OCI-LY1 (cell line): Measurements from ENCODE around the gene CTDSPL2.

Experiments used
- H2AFZ ChIP-seq: fragments of 200-600 bp; sonication (generic), shearing (Covaris generic); 2 replicates; pipeline ENCODE4 v1.6.0; 2014; ENCODE audit warnings: antibody characterized with exemption, mild to moderate bottlenecking, low read length
- H3F3A ChIP-seq: fragments of 200-600 bp; sonication (generic), shearing (Covaris generic); 2 replicates; pipeline ENCODE4 v1.6.0; 2014; ENCODE audit warnings: mild to moderate bottlenecking, antibody characterized with exemption, low read length, moderate library complexity; ENCODE audit not compliant: insufficient read depth
- H3K27ac ChIP-seq: fragments of 200-600 bp; sonication (generic); 2 replicates; pipeline ENCODE4 v1.5.1; 2014; ENCODE audit warnings: low read length, mixed run types, mild to moderate bottlenecking, low read depth; ENCODE audit not compliant: poor library complexity, severe bottlenecking
- H3K27me3 ChIP-seq: fragments of 200-600 bp; sonication (generic); 2 replicates; pipeline ENCODE4 v1.6.0; 2014; ENCODE audit warnings: antibody characterized with exemption, mild to moderate bottlenecking, low read length, moderate library complexity; ENCODE audit not compliant: insufficient read depth
- H3K36me3 ChIP-seq: fragments of 200-600 bp; sonication (generic); 2 replicates; pipeline ENCODE4 v1.6.1; 2014; ENCODE audit warnings: mild to moderate bottlenecking, antibody characterized with exemption, low read length, moderate library complexity, mixed read lengths; ENCODE audit not compliant: insufficient read depth
- H3K4me1 ChIP-seq: fragments of 200-600 bp; sonication (generic); 2 replicates; pipeline ENCODE4 v1.5.1; 2014; ENCODE audit warnings: mild to moderate bottlenecking, low read length, moderate library complexity; ENCODE audit not compliant: insufficient read depth, severe bottlenecking
- H3K4me2 ChIP-seq: fragments of 200-600 bp; sonication (generic), shearing (Covaris generic); 2 replicates; pipeline ENCODE4 v1.6.1; 2014; ENCODE audit warnings: low read length
- H3K4me3 ChIP-seq: fragments of 200-600 bp; sonication (generic); 2 replicates; pipeline ENCODE4 v1.5.1; 2014; ENCODE audit warnings: low read length, low read depth, mild to moderate bottlenecking, mixed read lengths; ENCODE audit not compliant: poor library complexity, severe bottlenecking
- H3K79me2 ChIP-seq: fragments of 200-600 bp; shearing (Covaris generic); 2 replicates; pipeline ENCODE4 v1.6.1; 2016; ENCODE audit warnings: mixed run types, low read length, mixed read lengths; ENCODE audit not compliant: insufficient read depth
- H3K9ac ChIP-seq: fragments of 200-600 bp; sonication (generic), shearing (Covaris generic); 2 replicates; pipeline ENCODE4 v1.6.1; 2014; ENCODE audit warnings: mild to moderate bottlenecking, low read length, mixed read lengths
- H3K9me2 ChIP-seq: fragments of 200-600 bp; sonication (generic), shearing (Covaris generic); 2 replicates; pipeline ENCODE4 v1.6.1; 2014; ENCODE audit warnings: low read depth, mild to moderate bottlenecking, low read length, mixed read lengths
- H3K9me3 ChIP-seq: fragments of 200-600 bp; shearing (Covaris generic); 2 replicates; pipeline ENCODE4 v1.6.1; 2014; ENCODE audit warnings: low read length, mixed read lengths
- H4K20me1 ChIP-seq: fragments of 200-600 bp; sonication (generic), shearing (Covaris generic); 2 replicates; pipeline ENCODE4 v1.6.0; 2016; ENCODE audit warnings: mild to moderate bottlenecking, low read length; ENCODE audit not compliant: insufficient read depth
- EZH2 ChIP-seq: fragments of 200-600 bp; sonication (generic), shearing (Covaris generic); IDR thresholded peaks from 2 replicates; pipeline ENCODE4 v1.8.0; 2017; ENCODE audit warnings: borderline replicate concordance, mixed run types, mild to moderate bottlenecking, antibody characterized with exemption, low read length, moderate library complexity, mixed read lengths
- TF ChIP-seq, protein P1 (sequence below): fragments of 200-600 bp; sonication (generic), shearing (Covaris generic); IDR thresholded peaks from 2 replicates; pipeline ENCODE4 v1.5.1; 2017; ENCODE audit warnings: mild to moderate bottlenecking, antibody characterized with exemption, low read length, moderate library complexity, mixed read lengths

The CTDSPL2 gene

DNA sequence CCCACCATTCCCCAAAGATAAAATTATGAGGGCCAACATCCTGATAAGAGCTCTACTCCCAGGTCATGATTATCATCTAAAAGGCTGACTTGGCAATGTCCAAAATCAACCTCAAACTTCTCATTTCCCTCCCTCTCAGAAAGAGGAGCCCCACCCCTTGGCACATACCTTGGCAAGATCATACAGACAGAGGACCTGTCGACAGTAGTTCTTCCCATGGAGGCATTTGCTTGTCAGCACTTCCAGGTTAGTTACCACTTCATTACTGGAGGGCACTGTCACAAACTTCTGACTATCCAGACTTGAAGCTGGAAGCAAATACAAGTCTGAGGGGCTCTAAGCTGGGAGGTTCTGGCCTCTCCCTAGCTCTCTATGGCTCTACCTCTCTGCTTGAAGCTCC, 147.3 kb downstream of the CTDSPL2 start:
- TF ChIP-seq, protein P1, sequence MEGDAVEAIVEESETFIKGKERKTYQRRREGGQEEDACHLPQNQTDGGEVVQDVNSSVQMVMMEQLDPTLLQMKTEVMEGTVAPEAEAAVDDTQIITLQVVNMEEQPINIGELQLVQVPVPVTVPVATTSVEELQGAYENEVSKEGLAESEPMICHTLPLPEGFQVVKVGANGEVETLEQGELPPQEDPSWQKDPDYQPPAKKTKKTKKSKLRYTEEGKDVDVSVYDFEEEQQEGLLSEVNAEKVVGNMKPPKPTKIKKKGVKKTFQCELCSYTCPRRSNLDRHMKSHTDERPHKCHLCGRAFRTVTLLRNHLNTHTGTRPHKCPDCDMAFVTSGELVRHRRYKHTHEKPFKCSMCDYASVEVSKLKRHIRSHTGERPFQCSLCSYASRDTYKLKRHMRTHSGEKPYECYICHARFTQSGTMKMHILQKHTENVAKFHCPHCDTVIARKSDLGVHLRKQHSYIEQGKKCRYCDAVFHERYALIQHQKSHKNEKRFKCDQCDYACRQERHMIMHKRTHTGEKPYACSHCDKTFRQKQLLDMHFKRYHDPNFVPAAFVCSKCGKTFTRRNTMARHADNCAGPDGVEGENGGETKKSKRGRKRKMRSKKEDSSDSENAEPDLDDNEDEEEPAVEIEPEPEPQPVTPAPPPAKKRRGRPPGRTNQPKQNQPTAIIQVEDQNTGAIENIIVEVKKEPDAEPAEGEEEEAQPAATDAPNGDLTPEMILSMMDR: no peak
- TF ChIP-seq EZH2: no peak
- no peak overlapping the region for H3K4me3 ChIP-seq
- no peak overlapping the region for H3K9ac ChIP-seq
- no peaks in the 10 kb centered on the region for H3K9me2 ChIP-seq
- H3K36me3 ChIP-seq: peaks cover 32% of the 10 kb centered on the region
- no peaks in the 10 kb centered on the region for H4K20me1 ChIP-seq
- no peaks in the 10 kb centered on the region for H3K79me2 ChIP-seq
- H3F3A ChIP-seq: no peaks in the 10 kb centered on the region
- H3K4me1 ChIP-seq: no peaks in the 10 kb centered on the region
- no peak overlapping the region for H3K4me2 ChIP-seq
- H2AFZ ChIP-seq: no peak overlapping the region
- no peaks in the 10 kb centered on the region for H3K27me3 ChIP-seq
- H3K9me3 ChIP-seq: 0 out of 2 replicates have a peak, but pooled peaks cover 3% of the 10 kb centered on the region
- H3K27ac ChIP-seq: no peak overlapping the region
